GM23338 (cell line): ENCODE results near the gene UGP2. TPM values are rescaled to one million over a fixed set of nuclear protein-coding genes. Genes with fewer than 3 reads are reported as not detected.
"Not testable (repeated sequence)": the region's sequence is repeated elsewhere in the genome, so short reads cannot be mapped to it uniquely, and the experiment has no call there.

Experiments used
- ATAC-seq: fragments of 200-7000 bp; cut with Tn5 transposase; 3 replicates; pipeline ENCODE4 v1.9.1; 2020
- DNase-seq: peaks from one replicate; pipeline ENCODE4 v3.0.0-alpha.2; 2015; ENCODE audit warnings: low spot score
- H2AFZ ChIP-seq: fragments of 200-600 bp; sonication (generic); 2 replicates; pipeline ENCODE4 v1.8.0; 2016; ENCODE audit warnings: antibody characterized with exemption, mild to moderate bottlenecking, moderate library complexity
- H3F3A ChIP-seq: fragments of 200-600 bp; sonication (generic); replicated peaks from 2 replicates; pipeline ENCODE4 v1.8.0; 2017; ENCODE audit warnings: antibody characterized with exemption, mixed run types, low read depth
- H3K27ac ChIP-seq: fragments of 200-600 bp; sonication (generic); 2 replicates; pipeline ENCODE4 v1.6.1; 2016; ENCODE audit warnings: low read depth
- H3K27me3 ChIP-seq: fragments of 200-600 bp; sonication (generic); 2 replicates; pipeline ENCODE4 v1.8.0; 2016; ENCODE audit warnings: mild to moderate bottlenecking, mixed run types, moderate library complexity; ENCODE audit not compliant: insufficient read depth
- H3K36me3 ChIP-seq: fragments of 200-600 bp; sonication (generic); 2 replicates; pipeline ENCODE4 v1.8.0; 2016; ENCODE audit warnings: mild to moderate bottlenecking; ENCODE audit not compliant: insufficient read depth
- H3K4me1 ChIP-seq: fragments of 200-600 bp; sonication (generic); 2 replicates; pipeline ENCODE4 v1.8.0; 2016; ENCODE audit warnings: mild to moderate bottlenecking, moderate library complexity; ENCODE audit not compliant: insufficient read depth
- H3K4me2 ChIP-seq: fragments of 200-600 bp; sonication (generic); 2 replicates; pipeline ENCODE4 v1.7.1; 2017; ENCODE audit warnings: mixed run types
- H3K4me3 ChIP-seq: fragments of 200-600 bp; sonication (generic); 2 replicates; pipeline ENCODE4 v1.6.1; 2016; ENCODE audit warnings: mixed run types
- H3K79me2 ChIP-seq: fragments of 200-600 bp; sonication (generic); replicated peaks from 2 replicates; pipeline ENCODE4 v1.8.0; 2017; ENCODE audit warnings: mild to moderate bottlenecking; ENCODE audit not compliant: insufficient read depth
- H3K9me2 ChIP-seq: fragments of 200-600 bp; sonication (generic); 2 replicates; pipeline ENCODE4 v1.8.0; 2017; ENCODE audit not compliant: insufficient read depth
- H4K20me1 ChIP-seq: fragments of 200-600 bp; sonication (generic); replicated peaks from 2 replicates; pipeline ENCODE4 v1.8.0; 2017; ENCODE audit warnings: mild to moderate bottlenecking; ENCODE audit not compliant: insufficient read depth
- H3K27ac Mint-ChIP-seq: 2 replicates; pipeline ENCODE4 v1.8.0; 2020; ENCODE audit warnings: inconsistent platforms, mild to moderate bottlenecking, moderate library complexity, mixed read lengths
- H3K27me3 Mint-ChIP-seq: 3 replicates; pipeline ENCODE4 v1.8.0; 2022; ENCODE audit warnings: low read depth, mild to moderate bottlenecking, moderate library complexity, mixed read lengths, inconsistent platforms; ENCODE audit not compliant: insufficient read depth, poor library complexity
- H3K36me3 Mint-ChIP-seq: 3 replicates; pipeline ENCODE4 v1.8.0; 2021; ENCODE audit warnings: low read depth, mild to moderate bottlenecking, inconsistent platforms, moderate library complexity, mixed read lengths
- H3K4me1 Mint-ChIP-seq: 3 replicates; pipeline ENCODE4 v1.8.0; 2020; ENCODE audit warnings: mild to moderate bottlenecking, inconsistent platforms, mixed read lengths
- H3K4me3 Mint-ChIP-seq: 3 replicates; pipeline ENCODE4 v1.8.0; 2021; ENCODE audit warnings: moderate library complexity, mild to moderate bottlenecking, inconsistent platforms, mixed read lengths
- H3K9me3 Mint-ChIP-seq: 3 replicates; pipeline ENCODE4 v1.8.0; 2020; ENCODE audit warnings: moderate library complexity, mild to moderate bottlenecking, inconsistent platforms, mixed read lengths
- EZH2phosphoT487 ChIP-seq: fragments of 200-600 bp; sonication (generic); IDR thresholded peaks from one replicate; pipeline ENCODE4 v1.8.1; 2018; ENCODE audit warnings: antibody characterized with exemption; ENCODE audit not compliant: unreplicated experiment
- JUNB ChIP-seq: IDR thresholded peaks from one replicate; pipeline ENCODE4 v1.6.1; 2016; ENCODE audit warnings: antibody characterized with exemption; ENCODE audit not compliant: unreplicated experiment
- STAT1 ChIP-seq: IDR thresholded peaks from one replicate; pipeline ENCODE4 v1.6.1; 2016; ENCODE audit warnings: antibody characterized with exemption; ENCODE audit not compliant: unreplicated experiment
- ZNF114 ChIP-seq: fragments of 250-450 bp; sonication (Bioruptor Pico); IDR thresholded peaks from 2 replicates; pipeline ENCODE4 v1.5.0; 2020; ENCODE audit warnings: mild to moderate bottlenecking, moderate library complexity
- polyA plus RNA-seq: library from polyadenylated mRNA; unstranded; fragments of >200 nt; fragmentation: Nextera tagmentation; extraction: Ambion mirVana; gene quantifications from 2 replicates; pipeline ENCODE4 v1.2.1, GENCODE V29; 2016
- small RNA-seq: library from RNA; depleted of rRNA; stranded (forward); fragments of <200 nt; gene quantifications from one replicate; pipeline ENCODE3, GENCODE V24; 2014; ENCODE audit warnings: low replicate concordance
- total RNA-seq: library from RNA; depleted of rRNA; stranded (reverse); fragments of >200 nt; shearing (Covaris generic); gene quantifications from 2 replicates; pipeline ENCODE4 v1.2.3, GENCODE V29; 2014; rRNA removed
- TF ChIP-seq, protein P1 (sequence below): IDR thresholded peaks from 2 replicates; pipeline ENCODE4 v1.6.1; 2016; ENCODE audit warnings: antibody characterized with exemption
- TF ChIP-seq, protein P2 (sequence below): fragments of 250-450 bp; sonication (Bioruptor Pico); IDR thresholded peaks from 2 replicates; pipeline ENCODE4 v1.5.0; 2020; ENCODE audit warnings: mild to moderate bottlenecking, moderate library complexity

The UGP2 gene
- total and polyA plus RNA-seq, 2 experiments from 2014 or later: 744 to 943 TPM

DNA sequence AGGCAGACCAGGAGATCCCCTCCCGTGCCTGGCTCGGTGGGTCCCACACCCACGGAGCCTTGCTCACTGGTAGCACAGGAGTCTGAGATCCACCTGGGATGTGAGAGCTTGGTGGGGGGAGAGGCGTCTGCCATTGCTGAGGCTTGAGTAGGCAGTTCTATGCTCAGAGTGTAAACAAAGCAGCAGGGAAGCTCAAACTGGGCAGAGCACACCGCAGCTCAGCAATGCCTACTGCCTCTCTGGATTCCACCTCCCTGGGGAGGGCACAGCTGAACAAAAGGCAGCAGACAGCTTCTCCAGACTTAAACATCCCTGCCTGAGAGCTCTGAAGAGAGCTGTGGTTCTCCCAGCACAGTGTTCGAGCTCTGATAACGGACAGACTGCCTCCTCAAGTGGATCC, 85.1 kb downstream of the UGP2 start (continued):
- TF ChIP-seq, protein P1, sequence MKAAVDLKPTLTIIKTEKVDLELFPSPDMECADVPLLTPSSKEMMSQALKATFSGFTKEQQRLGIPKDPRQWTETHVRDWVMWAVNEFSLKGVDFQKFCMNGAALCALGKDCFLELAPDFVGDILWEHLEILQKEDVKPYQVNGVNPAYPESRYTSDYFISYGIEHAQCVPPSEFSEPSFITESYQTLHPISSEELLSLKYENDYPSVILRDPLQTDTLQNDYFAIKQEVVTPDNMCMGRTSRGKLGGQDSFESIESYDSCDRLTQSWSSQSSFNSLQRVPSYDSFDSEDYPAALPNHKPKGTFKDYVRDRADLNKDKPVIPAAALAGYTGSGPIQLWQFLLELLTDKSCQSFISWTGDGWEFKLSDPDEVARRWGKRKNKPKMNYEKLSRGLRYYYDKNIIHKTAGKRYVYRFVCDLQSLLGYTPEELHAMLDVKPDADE: no peak
- TF ChIP-seq STAT1 (no peak), EZH2phosphoT487 (no peak), JUNB (no peak), ZNF114 (CRISPR knock-in tag) (no peak)
- TF ChIP-seq, protein P2, sequence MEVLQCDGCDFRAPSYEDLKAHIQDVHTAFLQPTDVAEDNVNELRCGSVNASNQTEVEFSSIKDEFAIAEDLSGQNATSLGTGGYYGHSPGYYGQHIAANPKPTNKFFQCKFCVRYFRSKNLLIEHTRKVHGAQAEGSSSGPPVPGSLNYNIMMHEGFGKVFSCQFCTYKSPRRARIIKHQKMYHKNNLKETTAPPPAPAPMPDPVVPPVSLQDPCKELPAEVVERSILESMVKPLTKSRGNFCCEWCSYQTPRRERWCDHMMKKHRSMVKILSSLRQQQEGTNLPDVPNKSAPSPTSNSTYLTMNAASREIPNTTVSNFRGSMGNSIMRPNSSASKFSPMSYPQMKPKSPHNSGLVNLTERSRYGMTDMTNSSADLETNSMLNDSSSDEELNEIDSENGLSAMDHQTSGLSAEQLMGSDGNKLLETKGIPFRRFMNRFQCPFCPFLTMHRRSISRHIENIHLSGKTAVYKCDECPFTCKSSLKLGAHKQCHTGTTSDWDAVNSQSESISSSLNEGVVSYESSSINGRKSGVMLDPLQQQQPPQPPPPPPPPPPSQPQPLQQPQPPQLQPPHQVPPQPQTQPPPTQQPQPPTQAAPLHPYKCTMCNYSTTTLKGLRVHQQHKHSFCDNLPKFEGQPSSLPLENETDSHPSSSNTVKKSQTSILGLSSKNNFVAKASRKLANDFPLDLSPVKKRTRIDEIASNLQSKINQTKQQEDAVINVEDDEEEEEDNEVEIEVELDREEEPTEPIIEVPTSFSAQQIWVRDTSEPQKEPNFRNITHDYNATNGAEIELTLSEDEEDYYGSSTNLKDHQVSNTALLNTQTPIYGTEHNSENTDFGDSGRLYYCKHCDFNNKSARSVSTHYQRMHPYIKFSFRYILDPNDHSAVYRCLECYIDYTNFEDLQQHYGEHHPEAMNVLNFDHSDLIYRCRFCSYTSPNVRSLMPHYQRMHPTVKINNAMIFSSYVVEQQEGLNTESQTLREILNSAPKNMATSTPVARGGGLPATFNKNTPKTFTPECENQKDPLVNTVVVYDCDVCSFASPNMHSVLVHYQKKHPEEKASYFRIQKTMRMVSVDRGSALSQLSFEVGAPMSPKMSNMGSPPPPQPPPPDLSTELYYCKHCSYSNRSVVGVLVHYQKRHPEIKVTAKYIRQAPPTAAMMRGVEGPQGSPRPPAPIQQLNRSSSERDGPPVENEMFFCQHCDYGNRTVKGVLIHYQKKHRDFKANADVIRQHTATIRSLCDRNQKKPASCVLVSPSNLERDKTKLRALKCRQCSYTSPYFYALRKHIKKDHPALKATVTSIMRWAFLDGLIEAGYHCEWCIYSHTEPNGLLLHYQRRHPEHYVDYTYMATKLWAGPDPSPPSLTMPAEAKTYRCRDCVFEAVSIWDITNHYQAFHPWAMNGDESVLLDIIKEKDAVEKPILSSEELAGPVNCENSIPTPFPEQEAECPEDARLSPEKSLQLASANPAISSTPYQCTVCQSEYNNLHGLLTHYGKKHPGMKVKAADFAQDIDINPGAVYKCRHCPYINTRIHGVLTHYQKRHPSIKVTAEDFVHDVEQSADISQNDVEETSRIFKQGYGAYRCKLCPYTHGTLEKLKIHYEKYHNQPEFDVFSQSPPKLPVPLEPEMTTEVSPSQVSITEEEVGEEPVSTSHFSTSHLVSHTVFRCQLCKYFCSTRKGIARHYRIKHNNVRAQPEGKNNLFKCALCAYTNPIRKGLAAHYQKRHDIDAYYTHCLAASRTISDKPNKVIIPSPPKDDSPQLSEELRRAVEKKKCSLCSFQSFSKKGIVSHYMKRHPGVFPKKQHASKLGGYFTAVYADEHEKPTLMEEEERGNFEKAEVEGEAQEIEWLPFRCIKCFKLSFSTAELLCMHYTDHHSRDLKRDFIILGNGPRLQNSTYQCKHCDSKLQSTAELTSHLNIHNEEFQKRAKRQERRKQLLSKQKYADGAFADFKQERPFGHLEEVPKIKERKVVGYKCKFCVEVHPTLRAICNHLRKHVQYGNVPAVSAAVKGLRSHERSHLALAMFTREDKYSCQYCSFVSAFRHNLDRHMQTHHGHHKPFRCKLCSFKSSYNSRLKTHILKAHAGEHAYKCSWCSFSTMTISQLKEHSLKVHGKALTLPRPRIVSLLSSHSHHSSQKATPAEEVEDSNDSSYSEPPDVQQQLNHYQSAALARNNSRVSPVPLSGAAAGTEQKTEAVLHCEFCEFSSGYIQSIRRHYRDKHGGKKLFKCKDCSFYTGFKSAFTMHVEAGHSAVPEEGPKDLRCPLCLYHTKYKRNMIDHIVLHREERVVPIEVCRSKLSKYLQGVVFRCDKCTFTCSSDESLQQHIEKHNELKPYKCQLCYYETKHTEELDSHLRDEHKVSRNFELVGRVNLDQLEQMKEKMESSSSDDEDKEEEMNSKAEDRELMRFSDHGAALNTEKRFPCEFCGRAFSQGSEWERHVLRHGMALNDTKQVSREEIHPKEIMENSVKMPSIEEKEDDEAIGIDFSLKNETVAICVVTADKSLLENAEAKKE (CRISPR knock-in tag): no peak

DNA sequence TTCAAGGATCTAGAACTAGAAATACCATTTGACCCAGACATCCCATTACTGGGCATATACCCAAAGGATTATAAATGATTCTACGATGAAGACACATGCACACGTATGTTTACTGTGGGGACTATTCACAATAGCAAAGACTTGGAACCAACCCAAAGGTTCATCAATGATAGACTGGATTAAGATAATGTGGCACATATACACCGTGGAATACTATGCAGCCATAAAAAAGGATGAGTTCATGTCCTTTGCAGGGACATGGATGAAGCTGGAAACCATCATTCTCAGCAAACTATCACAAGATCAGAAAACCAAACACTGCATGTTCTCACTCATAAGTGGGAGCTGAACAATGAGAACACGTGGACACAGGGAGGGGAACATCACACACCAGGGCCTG, 90.4 kb downstream of the UGP2 start:
- H3K4me1 Mint-ChIP-seq, H3K27ac Mint-ChIP-seq, H3K4me1 ChIP-seq, H3K27ac ChIP-seq, H3K4me2 ChIP-seq, H3F3A ChIP-seq, H3K27me3 ChIP-seq, ATAC-seq, H4K20me1 ChIP-seq, H3K4me3 Mint-ChIP-seq, H3K9me2 ChIP-seq, H2AFZ ChIP-seq, H3K79me2 ChIP-seq, H3K27me3 Mint-ChIP-seq, DNase-seq, H3K4me3 ChIP-seq: not testable (repeated sequence)
- Mint-ChIP-seq H3K36me3 (peaks cover 42% of the 10 kb centered on the region), H3K9me3 (peaks cover 13% of the 10 kb centered on the region; the same call in 2 of the 3 replicates)
- H3K36me3 ChIP-seq: peaks cover 11% of the 10 kb centered on the region; the same call in 1 of the 2 replicates

Small RNA genes within 50 kb of the gene (small RNA-seq; reads per million reads assigned to genes)
- not detected for gene RF01293

Other genes starting within 250 kb of the UGP2 start
- gene VPS54, start 177.5 kb downstream of the UGP2 start, total RNA-seq: 17.0 and 20.7 TPM in 2 replicates
- gene VPS54, start 177.5 kb downstream of the UGP2 start, polyA plus RNA-seq: 6.1 and 6.6 TPM in 2 replicates